ENCODE results near the gene NR2F2.

NR2F2 gene

DNA sequence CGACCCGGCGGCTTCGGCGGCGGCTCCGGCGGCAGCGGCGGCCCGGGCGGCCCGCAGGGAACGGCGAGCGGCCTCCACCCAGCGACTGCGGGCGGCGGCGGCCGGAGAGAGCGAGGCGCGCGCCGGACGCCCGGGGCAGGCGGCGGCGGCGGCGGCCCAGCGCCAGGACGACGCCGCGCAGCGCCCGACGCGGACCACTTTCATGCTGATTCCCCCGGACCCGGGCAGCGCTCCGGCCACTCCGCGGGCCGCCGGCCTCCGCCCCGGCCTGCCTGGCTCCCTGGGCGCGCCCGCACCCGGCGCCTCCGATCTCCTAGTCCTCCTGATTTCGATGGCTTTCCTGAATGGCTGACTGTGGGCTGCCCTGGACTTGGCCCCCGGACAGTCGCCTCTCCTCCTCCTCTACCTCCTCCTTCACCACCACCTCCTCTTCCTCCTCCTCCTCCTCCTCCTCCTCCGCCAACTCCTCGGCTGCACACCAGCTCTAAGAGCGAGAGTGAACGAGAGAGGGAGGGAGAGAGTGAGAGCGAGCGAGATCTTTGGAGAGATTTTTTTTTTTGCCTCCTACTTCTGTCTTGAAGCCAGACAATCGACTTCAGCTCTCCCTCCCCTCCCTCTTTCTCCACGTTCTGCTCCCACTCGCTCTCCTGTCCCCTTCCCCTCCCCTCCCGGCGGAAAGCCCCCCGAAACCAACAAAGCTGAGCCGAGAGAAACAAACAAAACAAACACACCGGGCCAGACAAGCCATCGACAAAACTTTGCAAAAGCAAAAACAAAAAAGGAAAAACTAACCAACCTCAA is 844 bp downstream of the NR2F2 start:
- DNase-seq (ENCODE audit: low read depth in 2 of 3, low spot score in 2 of 3) = no peak

DNA sequence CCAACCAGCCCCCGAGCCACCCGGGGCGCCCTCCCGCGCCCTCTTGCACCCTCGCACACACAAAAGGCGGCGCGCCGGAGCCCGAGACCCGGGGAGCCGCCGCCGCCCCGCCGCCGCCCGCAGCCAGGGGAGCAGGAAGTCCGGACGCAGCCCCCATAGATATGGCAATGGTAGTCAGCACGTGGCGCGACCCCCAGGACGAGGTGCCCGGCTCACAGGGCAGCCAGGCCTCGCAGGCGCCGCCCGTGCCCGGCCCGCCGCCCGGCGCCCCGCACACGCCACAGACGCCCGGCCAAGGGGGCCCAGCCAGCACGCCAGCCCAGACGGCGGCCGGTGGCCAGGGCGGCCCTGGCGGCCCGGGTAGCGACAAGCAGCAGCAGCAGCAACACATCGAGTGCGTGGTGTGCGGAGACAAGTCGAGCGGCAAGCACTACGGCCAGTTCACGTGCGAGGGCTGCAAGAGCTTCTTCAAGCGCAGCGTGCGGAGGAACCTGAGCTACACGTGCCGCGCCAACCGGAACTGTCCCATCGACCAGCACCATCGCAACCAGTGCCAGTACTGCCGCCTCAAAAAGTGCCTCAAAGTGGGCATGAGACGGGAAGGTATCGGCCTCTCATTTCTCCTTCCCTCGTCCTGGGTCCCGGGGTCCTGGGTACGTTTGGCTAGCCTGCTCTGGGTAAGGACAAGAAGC is 1.6 kb downstream of the NR2F2 start:
- no peak for DNase-seq (ENCODE audit: low read depth in 2 of 3, low spot score in 2 of 3)

DNA sequence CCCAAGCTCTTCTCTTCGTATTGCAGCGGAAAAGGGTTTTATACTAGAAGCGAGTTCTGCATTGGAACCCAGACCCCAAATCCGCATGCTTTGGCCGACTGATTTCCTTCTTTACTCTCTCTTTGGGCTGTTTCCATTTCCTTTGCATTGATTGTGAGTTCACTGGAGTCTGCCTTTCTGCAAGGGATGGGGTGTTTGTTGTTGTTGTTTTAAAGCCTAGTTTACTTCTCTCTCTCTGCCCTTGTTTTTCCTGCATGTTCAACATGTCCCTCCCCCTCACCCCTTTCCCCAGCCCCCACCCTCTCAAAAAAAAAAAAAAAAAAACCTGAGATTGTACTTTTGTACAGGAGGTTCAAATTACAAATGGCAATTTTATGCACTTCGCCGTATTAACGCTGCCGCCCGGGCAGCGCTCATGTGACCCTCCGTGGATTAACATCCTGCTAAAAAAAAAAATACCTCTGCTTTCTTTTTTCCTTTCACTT is 2.2 kb downstream of the NR2F2 start:
- DNase-seq (ENCODE audit: low read depth in 2 of 3, low spot score in 2 of 3) = no peak

DNA sequence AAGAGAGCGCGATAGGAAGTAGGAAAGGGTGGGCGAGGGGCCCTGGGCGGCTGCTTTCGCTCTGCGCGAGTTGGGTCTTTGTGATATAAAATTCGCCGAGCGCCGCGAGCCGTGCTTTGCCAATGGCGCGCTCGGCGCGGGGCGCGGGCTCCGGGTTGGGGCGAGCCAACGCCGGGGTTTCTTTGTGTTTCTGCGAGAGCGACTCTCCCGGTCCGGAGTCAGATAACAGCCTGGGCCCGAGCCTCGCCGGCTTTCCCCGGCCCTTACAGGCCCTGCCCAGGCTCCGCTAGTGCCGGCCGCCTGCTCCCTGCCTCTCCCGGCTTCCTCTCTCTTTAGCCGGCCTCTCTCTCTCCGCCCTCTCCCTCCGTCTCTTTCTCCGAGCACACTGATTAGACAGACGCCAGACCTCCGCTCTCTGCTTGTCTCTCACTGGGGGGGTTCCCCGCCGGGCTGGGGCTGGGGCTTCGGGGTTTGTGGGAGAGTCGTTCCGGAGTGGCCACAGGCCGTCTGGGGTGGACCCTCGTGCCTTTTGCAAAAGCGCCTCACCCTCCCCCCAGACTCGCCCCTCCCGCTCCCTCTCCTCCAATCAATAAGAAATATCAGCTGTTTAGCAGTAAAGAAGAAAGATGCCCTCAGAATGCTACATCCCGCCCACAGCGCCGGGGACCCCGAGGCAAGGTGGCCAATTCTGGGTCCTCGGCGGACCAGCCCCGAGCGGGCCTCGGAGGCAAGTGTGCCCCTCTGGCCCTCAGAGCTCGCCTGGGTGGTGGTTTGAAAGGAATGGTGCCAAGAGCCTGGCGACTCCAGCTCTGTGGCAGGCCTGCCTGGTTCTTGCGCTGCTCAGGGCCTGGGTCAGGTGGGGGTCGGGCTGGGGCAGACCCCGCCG is 2.9 kb downstream of the NR2F2 start:
- no peak for DNase-seq (ENCODE audit: low read depth in 2 of 3, low spot score in 2 of 3)

DNA sequence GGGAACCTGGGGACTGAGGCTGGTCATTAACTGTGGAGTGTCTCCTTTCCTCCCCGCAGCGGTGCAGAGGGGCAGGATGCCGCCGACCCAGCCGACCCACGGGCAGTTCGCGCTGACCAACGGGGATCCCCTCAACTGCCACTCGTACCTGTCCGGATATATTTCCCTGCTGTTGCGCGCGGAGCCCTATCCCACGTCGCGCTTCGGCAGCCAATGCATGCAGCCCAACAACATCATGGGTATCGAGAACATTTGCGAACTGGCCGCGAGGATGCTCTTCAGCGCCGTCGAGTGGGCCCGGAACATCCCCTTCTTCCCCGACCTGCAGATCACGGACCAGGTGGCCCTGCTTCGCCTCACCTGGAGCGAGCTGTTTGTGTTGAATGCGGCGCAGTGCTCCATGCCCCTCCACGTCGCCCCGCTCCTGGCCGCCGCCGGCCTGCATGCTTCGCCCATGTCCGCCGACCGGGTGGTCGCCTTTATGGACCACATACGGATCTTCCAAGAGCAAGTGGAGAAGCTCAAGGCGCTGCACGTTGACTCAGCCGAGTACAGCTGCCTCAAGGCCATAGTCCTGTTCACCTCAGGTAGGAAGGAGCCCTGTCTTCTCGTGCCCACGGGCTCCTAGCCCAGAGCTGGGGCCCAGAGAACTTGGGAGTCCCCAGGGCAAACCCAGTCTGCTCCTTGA is 3.7 kb downstream of the NR2F2 start:
- no peak for DNase-seq (ENCODE audit: low read depth in 2 of 3, low spot score in 2 of 3)

DNA sequence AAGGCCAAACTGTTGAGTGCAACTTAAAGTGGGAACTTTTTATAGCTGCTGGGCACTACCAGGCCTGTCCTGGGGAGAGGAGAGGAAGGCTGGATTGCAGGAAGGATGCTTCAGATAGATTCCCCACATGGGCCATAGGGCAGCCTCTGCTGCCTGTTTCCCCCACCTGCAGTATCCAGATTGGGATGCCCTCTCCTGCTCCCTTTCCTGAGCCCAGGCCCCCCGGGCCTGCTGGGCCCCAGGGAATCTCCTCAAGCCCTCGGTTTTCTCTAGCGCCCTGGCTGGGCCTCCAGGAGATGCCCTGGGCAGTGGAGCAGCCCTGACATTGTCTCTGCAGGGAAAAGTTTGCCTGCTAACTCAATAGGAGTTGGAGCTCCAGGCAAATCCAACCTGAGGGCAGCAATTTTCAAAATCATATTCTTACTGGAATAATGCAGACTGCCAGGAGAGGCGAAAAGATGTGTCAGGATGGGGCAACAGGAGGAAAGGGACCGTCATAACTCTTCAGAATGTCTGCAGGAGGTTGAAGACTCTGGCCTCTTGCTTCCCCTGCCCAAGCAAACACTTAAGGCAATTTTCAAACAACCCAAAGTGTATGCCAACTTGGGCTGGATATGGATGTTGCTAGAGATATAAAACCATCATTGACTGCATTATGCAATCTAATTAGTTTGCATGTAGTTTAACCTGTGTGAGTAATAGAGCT is 4.4 kb downstream of the NR2F2 start:
- no peak for DNase-seq (ENCODE audit: low read depth in 2 of 3, low spot score in 2 of 3)

DNA sequence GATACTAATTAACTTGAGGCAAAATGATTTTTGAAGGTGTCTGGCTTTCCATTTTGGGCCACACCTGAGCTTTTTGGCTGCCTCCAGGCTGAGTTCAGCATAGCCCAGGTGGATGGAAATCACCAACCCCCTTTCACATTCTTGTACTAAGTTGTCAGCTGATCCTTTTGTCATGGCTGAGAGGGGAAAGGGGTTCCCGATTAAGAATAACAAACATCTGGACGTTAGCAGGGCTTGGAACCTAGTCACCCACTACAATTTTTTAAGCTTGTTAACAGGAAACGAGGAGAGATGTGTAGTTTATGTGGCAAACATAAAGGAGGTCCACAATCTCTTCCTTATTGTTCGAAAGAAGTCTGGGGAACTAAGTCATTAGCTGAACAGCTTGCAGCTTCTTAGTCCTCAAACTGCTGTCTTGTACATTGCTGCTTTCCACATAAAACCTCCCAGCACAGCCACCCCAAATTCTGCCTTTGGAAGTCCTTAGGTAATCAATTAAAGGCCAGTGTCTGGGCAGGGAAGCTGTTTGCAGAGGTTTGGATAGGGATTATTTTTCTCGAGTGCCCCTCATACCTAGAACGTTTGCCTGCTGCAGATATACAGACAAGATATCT is 5.0 kb downstream of the NR2F2 start:
- no peak for DNase-seq (ENCODE audit: low read depth in 2 of 3, low spot score in 2 of 3)

DNA sequence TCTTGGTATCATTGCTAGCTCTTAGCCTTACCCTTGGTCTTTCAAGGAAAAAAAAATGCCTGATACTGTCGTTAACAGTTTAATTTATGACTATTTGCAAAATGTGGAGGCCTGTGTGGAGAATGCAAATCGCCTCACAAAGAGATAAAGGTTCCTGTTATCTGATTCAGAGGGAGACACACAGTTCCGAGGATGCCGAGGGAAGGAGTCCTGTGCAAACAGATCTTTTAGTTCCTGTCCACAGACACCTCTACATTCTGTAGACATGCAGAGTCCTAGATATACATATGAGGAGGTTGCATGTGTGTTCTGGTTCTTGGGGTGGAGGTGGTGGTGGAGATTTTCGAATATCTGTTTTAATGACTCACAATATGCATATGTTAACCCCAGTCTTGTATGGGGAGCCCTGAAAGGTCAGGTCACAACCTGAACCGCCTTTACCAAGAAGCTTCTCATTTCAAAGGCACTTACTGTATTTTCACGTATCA is 5.7 kb downstream of the NR2F2 start:
- no peak for DNase-seq (ENCODE audit: low read depth in 2 of 3, low spot score in 2 of 3)

DNA sequence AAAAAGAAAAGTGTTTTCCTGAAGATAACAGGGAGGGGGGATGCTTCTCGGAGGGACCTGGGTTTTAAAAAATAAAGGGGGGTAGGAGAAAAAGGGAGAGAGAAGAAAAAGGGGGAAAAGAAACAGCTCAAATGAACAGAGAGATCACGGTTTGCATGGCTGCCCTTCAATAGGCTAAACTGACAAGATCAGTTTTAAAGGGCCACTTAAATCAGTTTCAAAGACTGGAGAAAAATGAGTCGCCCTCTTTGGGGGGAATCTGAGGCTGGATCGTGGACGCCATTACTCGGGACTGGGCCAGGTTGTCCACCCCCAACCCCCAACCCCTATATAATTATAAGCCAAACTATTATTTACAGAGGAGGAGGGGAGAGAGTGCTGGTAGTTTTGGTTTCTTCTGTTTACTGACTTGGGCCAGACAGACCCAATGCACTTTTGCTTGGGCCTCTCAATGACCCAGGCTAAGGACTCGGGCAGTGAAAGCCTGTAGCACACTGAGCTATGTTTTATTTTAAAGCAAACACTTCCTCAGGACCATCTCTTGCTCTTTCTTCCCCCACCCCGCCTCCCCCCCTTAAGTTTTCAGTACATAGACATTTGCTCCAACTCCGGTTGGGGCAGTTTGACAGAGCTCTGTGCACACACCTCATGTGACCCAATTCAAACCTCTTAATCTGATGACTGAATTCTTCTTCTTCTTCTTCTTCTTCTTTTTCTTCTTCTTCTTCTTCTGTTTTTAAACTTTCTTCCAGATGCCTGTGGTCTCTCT is 6.3 kb downstream of the NR2F2 start:
- no peak for DNase-seq (ENCODE audit: low read depth in 2 of 3, low spot score in 2 of 3)

DNA sequence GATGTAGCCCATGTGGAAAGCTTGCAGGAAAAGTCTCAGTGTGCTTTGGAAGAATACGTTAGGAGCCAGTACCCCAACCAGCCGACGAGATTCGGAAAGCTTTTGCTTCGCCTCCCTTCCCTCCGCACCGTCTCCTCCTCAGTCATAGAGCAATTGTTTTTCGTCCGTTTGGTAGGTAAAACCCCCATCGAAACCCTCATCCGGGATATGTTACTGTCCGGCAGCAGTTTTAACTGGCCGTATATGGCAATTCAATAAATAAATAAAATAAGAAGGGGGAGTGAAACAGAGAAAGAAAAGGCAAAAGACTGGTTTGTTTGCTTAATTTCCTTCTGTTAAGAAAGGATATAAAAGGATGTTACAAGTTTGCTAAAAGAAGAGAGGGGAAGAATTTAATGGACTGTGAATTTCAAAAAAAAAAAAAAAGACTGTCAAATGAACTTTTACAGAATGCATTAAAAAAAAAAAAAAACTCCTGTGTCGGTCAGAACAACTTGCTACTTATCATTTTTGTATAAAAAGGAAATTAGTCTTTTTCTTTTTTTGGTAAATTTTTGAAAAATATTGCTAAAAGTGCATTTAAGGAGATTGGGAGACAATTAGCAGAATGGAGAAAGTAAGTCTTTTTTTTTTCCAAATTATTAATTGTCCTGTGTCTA is 7.0 kb downstream of the NR2F2 start:
- no peak for DNase-seq (ENCODE audit: low read depth in 2 of 3, low spot score in 2 of 3)

DNA sequence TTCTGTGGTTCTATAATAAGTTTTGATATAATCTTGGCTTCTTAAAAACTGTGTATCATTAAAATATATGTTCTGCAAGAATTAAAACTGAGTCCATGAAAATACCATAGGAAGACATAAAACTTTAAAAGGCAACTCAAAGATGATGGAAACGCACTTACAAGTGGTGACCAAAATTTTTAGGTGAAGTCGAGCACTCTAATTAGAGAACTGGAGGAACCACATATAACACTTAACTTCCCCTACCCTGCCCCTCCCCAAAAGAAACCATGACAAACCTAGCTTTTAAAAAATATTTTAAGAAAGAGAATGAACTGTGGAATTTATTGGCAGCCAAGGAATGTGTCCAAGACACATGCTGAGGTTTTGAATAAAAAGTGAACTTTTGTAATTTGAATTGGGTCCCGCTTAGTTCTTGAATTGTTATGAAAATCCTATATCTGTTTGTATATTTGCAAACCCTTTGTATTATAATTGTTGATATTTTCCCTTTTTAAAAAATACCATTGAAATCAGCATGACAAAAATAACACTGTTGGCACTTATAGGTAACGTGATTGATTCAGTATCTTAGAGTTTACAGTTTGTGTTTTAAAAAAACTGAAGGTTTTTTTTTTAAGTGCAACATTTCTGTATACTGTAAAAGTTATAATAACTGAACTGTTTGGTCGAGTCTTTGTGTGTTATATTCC is 7.7 kb downstream of the NR2F2 start:
- DNase-seq (ENCODE audit: low read depth in 2 of 3, low spot score in 2 of 3) = no peak

DNA sequence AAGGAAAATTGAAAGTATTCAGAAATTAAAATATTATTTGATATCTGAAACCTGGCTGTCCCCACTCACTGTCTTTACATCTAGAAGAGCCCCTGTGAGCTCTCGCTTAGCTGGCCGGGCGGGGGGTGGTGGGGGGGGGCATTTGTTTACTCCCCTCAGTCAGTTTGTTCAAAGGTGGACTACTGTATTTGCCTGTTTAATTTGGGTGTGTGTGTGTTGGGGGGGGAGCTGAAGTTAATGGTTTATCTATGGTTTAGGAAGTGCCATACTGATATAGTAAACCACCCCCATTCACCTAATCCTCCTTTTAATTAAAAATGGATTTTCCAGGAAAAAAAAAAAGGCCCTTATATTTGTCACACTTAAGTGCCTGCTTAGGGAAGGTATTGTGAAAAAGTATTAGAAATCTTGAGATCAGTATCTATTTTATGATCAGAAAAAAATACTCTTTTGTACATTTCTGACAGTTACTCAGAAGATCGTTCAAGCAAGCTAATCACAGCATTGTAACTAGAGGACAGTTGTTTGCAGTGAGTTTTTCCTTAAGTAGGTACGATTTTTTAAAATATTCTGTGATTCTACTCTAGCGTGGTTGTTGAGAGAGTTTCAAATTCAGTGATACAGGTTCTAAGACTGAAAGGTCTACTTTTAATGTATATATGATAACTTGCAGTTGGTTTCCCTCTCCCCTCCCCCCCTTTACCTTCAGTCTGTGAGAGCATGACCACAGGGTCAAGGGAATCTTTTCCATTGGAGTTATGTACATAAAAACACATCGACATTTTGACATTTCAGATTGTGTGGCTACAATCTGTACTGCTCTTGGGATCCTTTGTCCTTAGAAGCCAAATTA is 8.5 kb downstream of the NR2F2 start:
- DNase-seq (ENCODE audit: low read depth in 2 of 3, low spot score in 2 of 3) = no peak

DNA sequence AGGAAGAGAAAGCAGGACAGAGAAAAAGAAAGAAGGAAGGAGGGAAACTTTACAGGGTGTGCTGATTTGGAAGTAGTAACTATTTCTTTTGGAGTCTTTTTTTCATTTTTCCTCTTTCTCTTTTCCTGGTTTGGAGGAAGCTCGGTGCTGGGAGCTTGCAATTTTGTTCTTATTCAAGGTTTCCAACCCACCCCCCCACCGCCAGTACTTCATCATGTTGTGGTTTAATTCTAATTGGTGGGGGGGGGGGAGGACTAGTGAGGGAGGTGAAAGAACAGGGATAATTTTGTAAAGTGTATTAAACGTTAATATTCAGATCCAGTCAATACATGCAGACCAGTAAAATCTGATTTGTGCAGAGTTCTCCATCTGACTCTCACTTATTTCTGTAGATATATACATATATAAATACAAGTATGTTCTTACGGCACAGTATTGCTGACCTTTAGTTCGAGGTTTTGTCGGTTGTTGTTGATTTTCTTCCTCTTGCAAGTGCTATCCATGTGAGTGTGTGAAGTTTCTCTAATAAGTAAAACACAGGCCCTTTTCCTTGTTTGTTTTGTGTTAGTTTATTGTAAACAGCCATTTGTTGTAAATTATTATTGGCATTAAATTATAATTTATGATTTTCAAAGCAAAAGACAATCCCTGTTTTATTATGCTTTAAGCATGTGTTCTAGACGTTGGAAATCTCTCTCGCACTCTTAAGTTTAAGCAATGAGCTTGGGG is 9.3 kb downstream of the NR2F2 start:
- DNase-seq (ENCODE audit: low read depth in 2 of 3, low spot score in 2 of 3) = no peak

DNA sequence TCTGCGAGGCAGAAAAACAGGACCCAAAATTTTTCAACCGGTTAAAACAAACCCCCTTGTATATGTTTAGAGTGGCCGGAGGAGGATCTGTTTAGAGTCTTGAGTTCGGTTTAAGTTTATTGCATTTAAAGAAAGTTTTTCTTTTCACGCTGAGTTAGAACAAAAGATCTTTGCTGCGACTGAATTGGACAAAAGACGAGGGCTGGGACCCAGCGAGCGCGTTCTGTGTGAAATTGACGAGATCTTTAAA is 9.8 kb downstream of the NR2F2 start:
- no peak for DNase-seq (ENCODE audit: low read depth in 2 of 3, low spot score in 2 of 3)

DNA sequence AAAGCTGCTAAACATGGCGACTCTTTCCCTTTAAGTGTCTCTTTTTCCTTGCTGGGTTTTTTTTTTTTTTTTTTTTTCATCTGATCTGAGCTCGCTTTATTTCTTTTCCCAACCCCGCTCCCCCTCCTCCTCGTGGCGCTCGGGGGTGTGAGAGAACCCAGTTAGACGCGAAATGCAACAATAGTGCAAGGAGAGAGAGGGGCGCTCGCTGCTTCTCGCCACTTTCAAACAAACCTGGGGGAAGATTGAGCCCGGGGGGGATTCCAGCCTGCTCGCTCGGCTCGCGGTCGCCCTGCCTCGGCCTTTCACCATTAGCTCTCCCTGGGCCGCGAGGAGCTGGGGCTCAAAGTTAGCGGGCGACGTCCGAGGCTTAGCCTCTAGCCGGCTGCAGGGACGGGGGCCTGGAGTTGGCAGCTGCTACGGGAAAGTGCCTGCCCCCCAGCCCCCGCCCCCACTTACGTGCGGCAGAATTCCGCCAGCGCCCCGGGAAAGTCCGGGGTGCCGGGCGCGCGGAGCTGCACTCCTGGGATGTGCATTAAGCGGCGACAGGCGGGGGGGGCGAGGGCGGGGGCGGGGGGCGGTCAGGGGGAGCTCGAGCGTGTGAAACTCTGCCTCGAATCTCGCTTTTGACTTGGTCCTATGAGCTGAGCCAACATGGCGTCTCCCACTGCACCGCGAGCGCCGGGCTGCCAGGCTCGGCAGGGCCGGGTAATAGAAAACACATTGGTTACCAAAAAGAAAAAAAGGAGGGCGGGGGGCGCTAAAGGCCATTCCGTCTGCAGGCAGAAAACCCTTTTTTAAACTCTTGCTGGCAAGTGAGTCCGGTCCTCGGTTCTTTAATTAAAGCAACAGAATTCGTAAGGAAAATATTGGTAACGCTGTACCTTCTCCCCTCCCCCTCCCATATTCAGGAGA is 10.4 kb downstream of the NR2F2 start:
- DNase-seq (ENCODE audit: low read depth in 2 of 3, low spot score in 2 of 3) = no peak

Measured in activated CD8-positive, alpha-beta memory T cell treated with anti-CD3 and anti-CD28 coated beads for 48 hours (primary cell).